Small intestine (tissue), 7 donors: Measurements from ENCODE around the gene DTD1. TPM values are rescaled to one million over a fixed set of nuclear protein-coding genes. Genes with fewer than 3 reads are reported as not detected.

Experiments used
- DNase-seq, 2 donors: peaks; one replicate each; pipeline versions ENCODE4 v3.0.0 to v3.0.0-alpha.2; 2013
- FAIRE-seq: peaks from 2 replicates; lab custom pipeline; 2012; peaks lifted over from hg19 to GRCh38; lab: Jason Lieb, UNC
- H3K27ac ChIP-seq, 3 donors: one replicate each; pipeline ENCODE4 v1.5.1; 2013; ENCODE audit warnings: low read length in 2 of 3, mild to moderate bottlenecking in 2 of 3, control low read depth in 1 of 3, inconsistent platforms in 1 of 3, low read depth in 1 of 3, moderate library complexity in 1 of 3
- H3K27me3 ChIP-seq, 3 donors: one replicate each; pipeline ENCODE4 v1.6.1; 2013; ENCODE audit warnings: low read length in 3 of 3, inconsistent platforms in 1 of 3; ENCODE audit not compliant: control insufficient read depth in 3 of 3, insufficient read depth in 3 of 3
- H3K36me3 ChIP-seq, 3 donors: one replicate each; pipeline ENCODE4 v1.6.1; 2013; ENCODE audit warnings: low read length in 3 of 3, inconsistent platforms in 1 of 3, low read depth in 1 of 3, mild to moderate bottlenecking in 1 of 3, moderate library complexity in 1 of 3; ENCODE audit not compliant: control insufficient read depth in 3 of 3, insufficient read depth in 2 of 3
- H3K4me1 ChIP-seq, 3 donors: one replicate each; pipeline ENCODE4 v1.6.1; 2013; ENCODE audit warnings: low read length in 2 of 3, inconsistent platforms in 1 of 3, low read depth in 1 of 3, mild to moderate bottlenecking in 1 of 3, moderate library complexity in 1 of 3; ENCODE audit not compliant: control insufficient read depth in 3 of 3, insufficient read depth in 2 of 3
- H3K4me3 ChIP-seq, 3 donors: one replicate each; pipeline ENCODE4 v1.5.1; 2013; ENCODE audit warnings: low read length in 3 of 3, control low read depth in 1 of 3, inconsistent platforms in 1 of 3, low read depth in 1 of 3, mild to moderate bottlenecking in 1 of 3, moderate library complexity in 1 of 3
- H3K9me3 ChIP-seq, 2 donors: one replicate each; pipeline ENCODE4 v1.6.1; 2013; ENCODE audit warnings: low read depth in 1 of 2, low read length in 1 of 2; ENCODE audit not compliant: control insufficient read depth in 2 of 2, insufficient read depth in 1 of 2
- WGBS, 3 donors: extraction: QIAGEN DNeasy Blood & Tissue Kit; methylation state at CpG; one replicate each; pipeline ENCODE4 v1.1.7; 2013; 5-methylcytosine and 5-hydroxymethylcytosine counted together
- polyA plus RNA-seq, 4 donors: library from polyadenylated mRNA; stranded (reverse) in 3 of 4; unstranded in 1 of 4; fragments of 200-250 nt in 3 of 4; fragments of 120-200 nt in 1 of 4; gene quantifications; one replicate each; pipeline versions ENCODE4 v1.2.1 to v1.2.3, GENCODE V29; 2013
- donor health status: healthy with polysubstance abuse.
- donor health status: control.
- donor health status: control.
- donor health status: Bipolar disorder and iron deficiency.
- donor health status: healthy.

The DTD1 gene
- polyA plus RNA-seq, 4 donors, result 9.6 to 25.8 (median 16.1) TPM

DNA sequence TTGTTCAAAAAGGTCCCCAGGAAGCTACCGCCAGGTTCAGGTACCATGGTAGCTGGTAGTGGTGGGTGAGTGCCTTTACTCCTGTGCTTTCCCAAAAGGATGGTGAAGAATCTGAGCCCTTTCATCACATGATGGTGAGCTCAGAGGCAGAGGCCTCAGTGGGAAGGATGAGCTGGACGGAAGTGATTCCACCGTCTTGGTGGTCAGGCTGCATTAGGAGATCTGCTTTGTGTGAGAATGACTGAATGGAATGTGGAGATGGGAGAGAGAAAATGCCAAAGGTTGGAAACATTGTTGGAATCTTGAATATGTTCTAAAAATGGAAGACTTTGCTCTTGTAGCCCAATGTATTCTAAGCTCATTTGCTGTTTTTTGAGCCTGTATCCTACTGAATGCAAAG is 117.6 kb downstream of the DTD1 start:
- no peak overlapping the region for H3K4me3 ChIP-seq
- DNase-seq, result no peak

DNA sequence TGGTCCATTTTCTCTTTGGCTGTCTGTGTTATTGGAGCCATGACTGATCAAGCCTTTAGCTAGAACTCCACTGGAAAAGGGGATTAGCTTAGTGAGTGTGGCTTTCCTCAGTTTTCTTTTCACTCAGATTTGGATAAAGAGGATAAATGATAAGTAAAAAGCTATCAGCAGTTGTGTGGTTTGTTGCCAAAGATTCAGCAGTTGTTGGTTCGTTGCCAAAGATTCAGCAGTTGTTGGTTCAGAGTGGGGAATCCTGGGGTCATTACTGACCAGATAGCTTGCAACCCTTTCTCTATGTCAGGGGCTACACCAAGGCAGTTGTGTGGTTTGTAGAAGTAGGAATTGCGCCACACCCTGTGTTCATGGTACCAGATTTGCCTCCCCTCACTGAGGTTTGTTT is 118.1 kb downstream of the DTD1 start:
- no peak overlapping the region for H3K4me3 ChIP-seq
- H3K27ac ChIP-seq, result no peak overlapping the region
- 67 to 89% (median 83%) methylated on average over 2 of the region's 2 CpGs for WGBS, 3 donors
- peaks cover 0 to 3% (median 0%) of the 10 kb centered on the region in 3 donors for H3K4me1 ChIP-seq
- FAIRE-seq (no peak), DNase-seq (no peak)
- no peaks in the 10 kb centered on the region for H3K27me3 ChIP-seq
- no peaks in the 10 kb centered on the region for H3K36me3 ChIP-seq
- no peaks in the 10 kb centered on the region for H3K9me3 ChIP-seq

More for the DNA sequence above, 117.6 kb downstream of the DTD1 start:
- 83 to 99% (median 96%) methylated on average over 3 of the region's 3 CpGs for WGBS, 3 donors
- H3K27ac ChIP-seq, result no peak overlapping the region
- H3K4me1 ChIP-seq, result peaks cover 0 to 3% (median 0%) of the 10 kb centered on the region in 3 donors
- FAIRE-seq, result no peak
- H3K36me3 ChIP-seq, result no peaks in the 10 kb centered on the region
- H3K9me3 ChIP-seq, result no peaks in the 10 kb centered on the region
- no peaks in the 10 kb centered on the region for H3K27me3 ChIP-seq

- Histone ChIP-seq H3K36me3 (no peaks in the 10 kb centered on the region), H3K4me1 (no peaks in the 10 kb centered on the region), H3K27me3 (no peaks in the 10 kb centered on the region), H3K9me3 (no peaks in the 10 kb centered on the region), H3K4me3 (no peak overlapping the region), H3K27ac (no peak overlapping the region)
- FAIRE-seq (no peak), DNase-seq (no peak)
- WGBS, 3 donors, result 30 to 53% (median 41%) methylated on average over 1 of the region's 1 CpG
These were observed 124.3 kb downstream of the DTD1 start for GRCh38 chr20:18712131-18712530.

GRCh38 chr20:18712882-18713281 is 125.0 kb downstream of the DTD1 start:
- DNase-seq (no peak), FAIRE-seq (no peak)
- no peaks in the 10 kb centered on the region for H3K4me1 ChIP-seq
- H3K4me3 ChIP-seq, result no peak overlapping the region
- no peaks in the 10 kb centered on the region for H3K9me3 ChIP-seq
- H3K27ac ChIP-seq, result no peak overlapping the region
- 78 to 93% (median 86%) methylated on average over 3 of the region's 3 CpGs for WGBS, 3 donors
- no peaks in the 10 kb centered on the region for H3K27me3 ChIP-seq
- H3K36me3 ChIP-seq, result no peaks in the 10 kb centered on the region

DNA sequence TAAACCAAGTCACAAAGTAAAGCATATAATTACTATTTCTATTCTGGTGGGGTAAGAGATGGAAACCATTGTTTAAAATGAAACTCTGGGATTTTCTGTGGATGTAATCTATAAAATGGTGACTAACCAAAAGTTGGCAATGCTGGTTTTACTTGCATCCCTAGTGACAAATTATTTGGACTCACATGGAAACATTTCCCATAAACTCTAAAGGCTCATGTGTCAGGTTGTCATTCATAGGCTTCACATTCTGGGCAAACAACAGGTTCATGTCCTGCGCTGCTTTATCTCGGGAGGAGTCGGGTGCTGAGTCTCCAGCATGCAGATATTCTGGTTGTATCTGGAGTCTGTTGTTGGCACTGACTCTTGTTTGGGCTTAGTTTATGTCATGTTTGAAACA is 127.7 kb downstream of the DTD1 start:
- H3K27me3 ChIP-seq, result no peaks in the 10 kb centered on the region
- FAIRE-seq (no peak), DNase-seq (no peak)
- no peaks in the 10 kb centered on the region for H3K9me3 ChIP-seq
- H3K27ac ChIP-seq, result no peak overlapping the region
- H3K4me1 ChIP-seq, result no peaks in the 10 kb centered on the region
- H3K4me3 ChIP-seq, result no peak overlapping the region
- 88 to 95% (median 92%) methylated on average over 3 of the region's 3 CpGs for WGBS, 3 donors
- H3K36me3 ChIP-seq, result no peaks in the 10 kb centered on the region

DNA sequence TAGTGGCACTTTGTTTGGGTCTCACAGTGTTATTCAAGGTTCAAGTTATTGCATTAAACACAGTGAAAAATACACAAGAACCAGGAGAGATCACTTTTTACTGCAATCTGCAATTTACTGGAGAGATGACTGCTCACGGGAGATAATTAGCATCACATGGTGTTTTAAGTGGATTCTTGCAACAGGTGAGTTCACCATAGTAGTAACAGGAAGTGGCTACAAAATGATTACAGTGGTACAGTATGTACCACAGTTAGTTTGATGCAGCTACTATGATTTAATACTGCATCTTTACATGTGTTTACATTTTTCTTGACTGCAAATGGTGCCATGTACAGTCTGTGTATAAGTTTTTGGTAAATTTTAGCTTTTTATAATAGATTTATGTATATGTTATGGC is 129.2 kb downstream of the DTD1 start:
- Histone ChIP-seq H3K27ac (no peak overlapping the region), H3K9me3 (no peaks in the 10 kb centered on the region), H3K4me1 (no peaks in the 10 kb centered on the region), H3K27me3 (no peaks in the 10 kb centered on the region), H3K36me3 (no peaks in the 10 kb centered on the region), H3K4me3 (no peak overlapping the region)
- 68 to 81% (median 72%) methylated on average over 1 of the region's 1 CpG for WGBS, 3 donors
- FAIRE-seq, result no peak
- DNase-seq, result peak in 1 of 2 donors; percentile 14

- Histone ChIP-seq H3K4me3 (no peak overlapping the region), H3K9me3 (no peaks in the 10 kb centered on the region), H3K36me3 (no peaks in the 10 kb centered on the region), H3K4me1 (no peaks in the 10 kb centered on the region), H3K27ac (no peak overlapping the region), H3K27me3 (no peaks in the 10 kb centered on the region)
- FAIRE-seq (no peak), DNase-seq (no peak)
- WGBS, 3 donors, result 73 to 88% (median 80%) methylated on average over 3 of the region's 3 CpGs
These were observed 130.3 kb downstream of the DTD1 start for GRCh38 chr20:18718129-18718528.

- no peaks in the 10 kb centered on the region for H3K4me1 ChIP-seq
- FAIRE-seq, result no peak
These were observed 131.6 kb downstream of the DTD1 start for GRCh38 chr20:18719426-18719825.

GRCh38 chr20:18721551-18722115 is 133.8 kb downstream of the DTD1 start:
- WGBS, 3 donors, result 77 to 85% (median 85%) methylated on average over 9 of the region's 9 CpGs
- H3K4me1 ChIP-seq, result no peaks in the 10 kb centered on the region
- H3K27me3 ChIP-seq, result no peaks in the 10 kb centered on the region
- no peak for FAIRE-seq
- no peaks in the 10 kb centered on the region for H3K9me3 ChIP-seq
- H3K27ac ChIP-seq, result no peak overlapping the region
- no peak overlapping the region for H3K4me3 ChIP-seq
- no peak for DNase-seq
- no peaks in the 10 kb centered on the region for H3K36me3 ChIP-seq

More at GRCh38 chr20:18719426-18719825, 131.6 kb downstream of the DTD1 start:
- 72 to 93% (median 93%) methylated on average over 3 of the region's 3 CpGs for WGBS, 3 donors
- Histone ChIP-seq H3K9me3 (no peaks in the 10 kb centered on the region), H3K27ac (peak overlapping the region in 1 of 3 donors; percentile 14), H3K36me3 (no peaks in the 10 kb centered on the region), H3K27me3 (no peaks in the 10 kb centered on the region), H3K4me3 (no peak overlapping the region)
- no peak for DNase-seq
